MCF 10A (cell line): ENCODE results near the gene SGK2. TPM values are rescaled to one million over a fixed set of nuclear protein-coding genes. Genes with fewer than 3 reads are reported as not detected.
"Not testable (repeated sequence)": the region's sequence is repeated elsewhere in the genome, so short reads cannot be mapped to it uniquely, and the experiment has no call there.

Experiments used
- BruUV-seq: library from RNA; stranded (reverse); fragments of 400-500 nt; replicated peaks from 2 replicates; lab custom pipeline; 2021; lab: Mats Ljungman, UMichigan
- CTCF ChIA-PET: fragments of 300-600 bp; sonication (Branson Sonifier 250); formaldehyde crosslinking; extraction: SDS; loops from one replicate; lab custom pipeline; 2021; ENCODE audit warnings: antibody characterized with exemption, inconsistent platforms; lab: Yijun Ruan, JAX
- POLR2A ChIA-PET: fragments of 300-600, 350-650 bp; sonication (Branson Sonifier 250); formaldehyde crosslinking; extraction: SDS; loops from one replicate; lab custom pipeline; 2020; ENCODE audit warnings: antibody characterized with exemption, inconsistent platforms; lab: Yijun Ruan, JAX
- DNase-seq: peaks from one replicate; pipeline ENCODE4 v3.0.0-alpha.2; 2018; ENCODE audit not compliant: unreplicated experiment
- H3K27ac Mint-ChIP-seq: one replicate; pipeline ENCODE4 v1.8.0; 2022; ENCODE audit warnings: mild to moderate bottlenecking, low read depth, mixed read lengths; ENCODE audit not compliant: unreplicated experiment
- H3K27me3 Mint-ChIP-seq: one replicate; pipeline ENCODE4 v1.8.0; 2022; ENCODE audit warnings: mixed read lengths; ENCODE audit not compliant: insufficient read depth, unreplicated experiment
- H3K36me3 Mint-ChIP-seq: one replicate; pipeline ENCODE4 v1.8.0; 2022; ENCODE audit warnings: mild to moderate bottlenecking, moderate library complexity, mixed read lengths; ENCODE audit not compliant: insufficient read depth, unreplicated experiment
- H3K4me1 Mint-ChIP-seq: one replicate; pipeline ENCODE4 v1.8.0; 2022; ENCODE audit warnings: mixed read lengths; ENCODE audit not compliant: insufficient read depth, unreplicated experiment
- H3K4me3 Mint-ChIP-seq: one replicate; pipeline ENCODE4 v1.8.0; 2022; ENCODE audit warnings: mild to moderate bottlenecking, moderate library complexity, mixed read lengths; ENCODE audit not compliant: unreplicated experiment
- H3K9me3 Mint-ChIP-seq: one replicate; pipeline ENCODE4 v1.8.0; 2022; ENCODE audit warnings: mixed read lengths; ENCODE audit not compliant: unreplicated experiment
- CTCF ChIP-seq: fragments of 200-600 bp; IDR thresholded peaks from one replicate; pipeline ENCODE4 v1.8.0; 2022; ENCODE audit warnings: antibody characterized with exemption, mild to moderate bottlenecking; ENCODE audit not compliant: unreplicated experiment
- intact Hi-C: fragments of 100-400 bp; cut with micrococcal nuclease; formaldehyde crosslinking; loops from 2 replicates; pipeline ENCODE4 v1.14.1; 2022
- total RNA-seq: library from RNA; stranded (reverse); gene quantifications from 2 replicates; pipeline ENCODE4 v1.2.3, GENCODE V29; 2022

SGK2 gene
- total RNA-seq, 1 experiment from 2014 or later, result 0.33 TPM

GRCh38 chr20:43586641-43587040 lies 27.8 kb downstream of the SGK2 start:
- no peak for TF ChIP-seq CTCF
- intact Hi-C loops, result no loop called here
- CTCF ChIA-PET, result interaction anchor here (1.2 to 5.5 kb wide), 2 partner anchors 12 to 49 kb away, joined by 3 to 52 read pairs; no protein-coding TSS in a partner anchor
- BruUV-seq, result no TSS peak
- H3K27me3 Mint-ChIP-seq, result no peaks in the 10 kb centered on the region
- H3K4me1 Mint-ChIP-seq, result peaks cover 15% of the 10 kb centered on the region
- H3K36me3 Mint-ChIP-seq, result no peaks in the 10 kb centered on the region
- POLR2A ChIA-PET, result interaction anchor here (0.6 to 1.0 kb wide), 2 partner anchors 27 to 129 kb away, joined by 3 read pairs; partner anchors contain the start of gene SRSF6
- H3K27ac Mint-ChIP-seq, result no peak overlapping the region
- no peak overlapping the region for H3K4me3 Mint-ChIP-seq
- DNase-seq, result no peak
- no peaks in the 10 kb centered on the region for H3K9me3 Mint-ChIP-seq

- peaks cover 16% of the 10 kb centered on the region for H3K4me1 Mint-ChIP-seq
- H3K36me3 Mint-ChIP-seq, intact Hi-C loops, H3K27me3 Mint-ChIP-seq, BruUV-seq, H3K4me3 Mint-ChIP-seq, H3K9me3 Mint-ChIP-seq, DNase-seq, H3K27ac Mint-ChIP-seq: not testable (repeated sequence)
- CTCF ChIA-PET, result interaction anchor here (1.0 kb wide), 1 partner anchor 492 kb away, joined by 3 read pairs; no protein-coding TSS in a partner anchor
- POLR2A ChIA-PET, result interaction anchor here (1.2 kb wide), 1 partner anchor 131 kb away, joined by 4 read pairs; the partner anchor contains the start of gene SRSF6
Observed at GRCh38 chr20:43588526-43588925, 29.7 kb downstream of the SGK2 start.

- H3K27ac Mint-ChIP-seq, result peak overlapping the region; percentile 92
- intact Hi-C loops, result loop anchor here (2.0 to 10.0 kb wide), 2 partner anchors 51 to 135 kb away; partner anchors contain the start of gene SRSF6
- no peak for TF ChIP-seq CTCF
- no peak for DNase-seq
- peaks cover 12% of the 10 kb centered on the region for H3K36me3 Mint-ChIP-seq
- no peaks in the 10 kb centered on the region for H3K9me3 Mint-ChIP-seq
- ChIA-PET CTCF (interaction anchor here (0.6 to 2.2 kb wide), 3 partner anchors 47 to 54 kb away, joined by 4 to 16 read pairs (median 6); no protein-coding TSS in a partner anchor), POLR2A (interaction anchor here (1.2 to 2.3 kb wide), 10 partner anchors 10 to 499 kb away, joined by 3 to 32 read pairs (median 4); partner anchors contain the start of gene SRSF6)
- H3K4me3 Mint-ChIP-seq, result peak overlapping the region; percentile 84
- no TSS peak for BruUV-seq
- H3K27me3 Mint-ChIP-seq, result no peaks in the 10 kb centered on the region
- peaks cover 6% of the 10 kb centered on the region for H3K4me1 Mint-ChIP-seq
Observed at GRCh38 chr20:43590036-43590391, 31.2 kb downstream of the SGK2 start.

GRCh38 chr20:43590392-43591303 lies 31.8 kb downstream of the SGK2 start, which contains the start of gene IFT52:
Gene IFT52 (plus strand): TSS chr20:43590937. CDS start chr20:43594699, 3,762 bp downstream.
- DNase-seq, result peak; percentile 93
- Mint-ChIP-seq H3K27me3 (no peaks in the 10 kb centered on the region), H3K27ac (peak within 1 kb of the TSS; percentile 92), H3K9me3 (no peaks in the 10 kb centered on the region), H3K4me3 (peak within 1 kb of the TSS; percentile 84), H3K36me3 (peaks cover 16% of the 10 kb centered on the region), H3K4me1 (peaks cover 6% of the 10 kb centered on the region)
- no TSS peak for BruUV-seq
- no peak for TF ChIP-seq CTCF
- POLR2A ChIA-PET, result interaction anchor here (0.8 to 2.3 kb wide), 13 partner anchors 9 to 721 kb away, joined by 3 to 32 read pairs (median 4); partner anchors contain the start of genes FITM2 and SRSF6
- CTCF ChIA-PET, result interaction anchor here (1.1 to 2.2 kb wide), 4 partner anchors 51 to 141 kb away, joined by 3 to 16 read pairs (median 5); no protein-coding TSS in a partner anchor
- intact Hi-C loops, result loop anchor here (2.0 to 10.0 kb wide), 2 partner anchors 52 to 136 kb away; partner anchors contain the start of gene SRSF6

GRCh38 chr20:43601960-43602359 lies 43.1 kb downstream of the SGK2 start:
- POLR2A ChIA-PET, result interaction anchor here (0.6 kb wide), 1 partner anchor 1970 kb away, joined by 3 read pairs; no protein-coding TSS in a partner anchor

More at GRCh38 chr20:43601960-43602359, 43.1 kb downstream of the SGK2 start:
- DNase-seq, intact Hi-C loops, H3K27ac Mint-ChIP-seq, H3K4me3 Mint-ChIP-seq, BruUV-seq, H3K9me3 Mint-ChIP-seq, H3K27me3 Mint-ChIP-seq, H3K4me1 Mint-ChIP-seq: not testable (repeated sequence)
- peaks cover 44% of the 10 kb centered on the region for H3K36me3 Mint-ChIP-seq
- CTCF ChIA-PET, result interaction anchor here (0.7 to 1.5 kb wide), 2 partner anchors 30 to 64 kb away, joined by 3 read pairs; no protein-coding TSS in a partner anchor
